C4-2B (cell line): ENCODE measurements around the gene NR3C2.

Experiments used
- CTCF ChIP-seq: fragments of 450-650 bp; conservative IDR thresholded peaks from 2 replicates; pipeline ENCODE4 v1.5.1; 2017; ENCODE audit warnings: mild to moderate bottlenecking
- ZFX ChIP-seq: fragments of 450-650 bp; IDR thresholded peaks from 2 replicates; pipeline ENCODE4 v1.6.1; 2017

GRCh38 chr4:148430854-148431253 lies 11.4 kb downstream of the NR3C2 start:
- TF ChIP-seq CTCF (no peak), ZFX (no peak)
